Common myeloid progenitor, CD34-positive (primary cell): ENCODE data around the gene TXNDC8.
"Not testable (repeated sequence)": the region's sequence is repeated elsewhere in the genome, so short reads cannot be mapped to it uniquely, and the experiment has no call there.

Experiments
- CTCF ChIA-PET: fragments of 350-600 bp; sonication (Branson Sonifier 250); formaldehyde crosslinking; loops from one replicate; lab custom pipeline; 2021; ENCODE audit warnings: antibody characterized with exemption; lab: Charles Lee
- POLR2A ChIA-PET: fragments of 350-600 bp; sonication (Branson Sonifier 250); formaldehyde crosslinking; loops from one replicate; lab custom pipeline; 2021; ENCODE audit warnings: antibody characterized with exemption; lab: Charles Lee
- DNase-seq, 3 donors: peaks; one replicate each; pipeline versions ENCODE4 v3.0.0 to v3.0.0-alpha.2; 2013
- H3K27ac ChIP-seq, 2 experiments: 1 replicate in 1 of 2; 2 replicates in 1 of 2; pipeline ENCODE4 v1.7.0; 2013; ENCODE audit warnings: inconsistent platforms in 2 of 2, low read length in 2 of 2, mild to moderate bottlenecking in 2 of 2, low read depth in 1 of 2, moderate library complexity in 1 of 2; ENCODE audit not compliant: severe bottlenecking in 2 of 2, insufficient read depth in 1 of 2, poor library complexity in 1 of 2
- H3K27me3 ChIP-seq, 5 experiments: replicated peaks in 2 of 5; 1 replicate in 3 of 5; 2 replicates in 2 of 5; pipeline versions ENCODE4 v1.6.1 to v1.7.0; 2013; ENCODE audit warnings: low read length in 4 of 5, mild to moderate bottlenecking in 2 of 5, moderate library complexity in 2 of 5, inconsistent platforms in 1 of 5; ENCODE audit not compliant: insufficient read depth in 5 of 5, control insufficient read depth in 4 of 5
- H3K36me3 ChIP-seq, 4 experiments: 1 replicate in 2 of 4; 2 replicates in 2 of 4; pipeline versions ENCODE4 v1.6.1 to v1.7.0; 2013; ENCODE audit warnings: low read length in 3 of 4, control low read depth in 1 of 4, mild to moderate bottlenecking in 1 of 4; ENCODE audit not compliant: control insufficient read depth in 4 of 4, insufficient read depth in 4 of 4
- H3K4me1 ChIP-seq, 4 experiments: 1 replicate in 3 of 4; 2 replicates in 1 of 4; pipeline versions ENCODE4 v1.6.1 to v1.7.1; 2013; ENCODE audit warnings: low read length in 3 of 4, mild to moderate bottlenecking in 3 of 4, control low read depth in 1 of 4, inconsistent platforms in 1 of 4, moderate library complexity in 1 of 4; ENCODE audit not compliant: control insufficient read depth in 4 of 4, insufficient read depth in 4 of 4; ENCODE audit errors: control extremely low read depth in 1 of 4
- H3K4me3 ChIP-seq, 7 experiments: 1 replicate in 4 of 7; 2 replicates in 3 of 7; pipeline versions ENCODE4 v1.5.1 to v1.7.0; 2013; ENCODE audit warnings: mild to moderate bottlenecking in 7 of 7, low read length in 6 of 7, moderate library complexity in 6 of 7, inconsistent platforms in 2 of 7, low read depth in 2 of 7, control low read depth in 1 of 7; ENCODE audit not compliant: insufficient read depth in 4 of 7, control insufficient read depth in 1 of 7; ENCODE audit errors: extremely low read depth in 1 of 7
- H3K9me3 ChIP-seq, 5 experiments: 1 replicate in 4 of 5; 2 replicates in 1 of 5; pipeline versions ENCODE4 v1.6.1 to v1.7.1; 2013; ENCODE audit warnings: low read length in 4 of 5, mild to moderate bottlenecking in 2 of 5, inconsistent platforms in 1 of 5, low read depth in 1 of 5, moderate library complexity in 1 of 5; ENCODE audit not compliant: control insufficient read depth in 4 of 5, insufficient read depth in 2 of 5; ENCODE audit errors: control extremely low read depth in 1 of 5
- WGBS: methylation state at CpG from one replicate; pipeline ENCODE4 v1.1.5; 2013; ENCODE audit not compliant: insufficient coverage; 5-methylcytosine and 5-hydroxymethylcytosine counted together

Gene TXNDC8

DNA sequence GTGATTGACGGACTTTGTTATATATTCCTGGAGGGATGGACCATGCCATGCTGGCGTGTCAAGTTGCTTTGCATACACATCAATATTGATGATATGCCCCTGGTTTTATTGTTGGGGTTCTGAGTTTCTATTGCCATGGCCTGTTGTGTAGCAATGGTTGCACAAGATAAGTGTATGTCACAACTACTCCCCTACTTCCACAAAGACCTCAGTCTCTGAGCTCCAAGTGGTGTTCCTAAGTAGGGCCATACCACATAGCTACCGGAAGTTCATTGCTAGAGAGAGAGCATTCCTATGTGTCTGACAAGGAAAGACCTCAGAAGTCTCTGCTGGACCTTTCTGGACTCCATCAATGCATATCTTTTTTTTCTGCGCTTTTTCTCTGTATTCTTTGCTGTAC, 19.8 kb downstream of the TXNDC8 start:
- ChIA-PET POLR2A (no interaction called here), CTCF (no interaction called here)
- no peak for DNase-seq

DNA sequence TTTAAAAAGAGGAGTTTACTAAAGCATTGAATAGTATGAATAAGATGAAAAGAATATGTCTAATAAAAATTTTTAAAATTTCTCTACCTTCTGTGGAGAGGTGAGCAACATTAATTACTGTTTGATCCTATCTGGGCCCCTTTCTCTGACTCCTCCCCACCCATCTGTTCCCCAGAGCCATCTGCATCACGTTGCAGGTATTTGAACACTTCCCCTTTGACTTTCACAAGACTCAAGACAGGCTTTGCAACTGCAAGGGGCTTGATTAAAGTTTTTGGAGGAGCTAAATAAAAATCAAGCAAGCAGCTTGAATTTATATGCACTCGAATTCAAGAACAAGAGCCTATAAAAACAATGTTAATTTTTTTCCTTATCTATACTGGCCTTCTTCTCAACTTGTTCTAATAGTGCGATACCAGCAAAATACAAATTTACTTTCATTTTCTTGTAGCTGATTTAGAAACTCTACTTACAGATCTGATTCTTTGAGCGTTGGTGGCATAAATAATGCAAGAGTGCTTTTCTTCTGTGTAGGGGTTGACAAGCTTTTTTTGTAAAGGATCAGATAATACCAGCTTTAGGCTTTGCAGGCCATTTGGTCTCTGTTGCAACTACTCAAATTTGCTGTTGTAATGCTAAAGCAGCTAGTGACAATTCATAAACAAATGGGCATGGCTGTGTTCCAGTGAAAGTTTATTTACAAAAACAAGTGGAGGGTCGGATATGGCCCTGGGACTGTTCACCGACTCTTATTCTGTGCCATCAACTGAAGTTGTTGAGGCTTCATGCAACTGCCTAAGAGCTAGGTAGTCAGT, 21.2 kb downstream of the TXNDC8 start:
- ChIA-PET POLR2A (no interaction called here), CTCF (no interaction called here)
- H3K4me3 ChIP-seq, result peak overlapping the region in 4 of 7 experiments; percentile 35 to 75 (median 53)
- no peaks in the 10 kb centered on the region for H3K27me3 ChIP-seq
- H3K36me3 ChIP-seq, result no peaks in the 10 kb centered on the region
- peaks cover 5 to 17% (median 6%) of the 10 kb centered on the region in 4 experiments for H3K4me1 ChIP-seq
- H3K27ac ChIP-seq, result no peak overlapping the region
- DNase-seq, result peak; percentile 8 to 88 (median 78)
- 55% methylated on average over 3 of the region's 6 CpGs for WGBS
- peaks cover 0 to 3% (median 0%) of the 10 kb centered on the region in 5 experiments for H3K9me3 ChIP-seq

More for the DNA sequence above, 19.8 kb downstream of the TXNDC8 start:
- H3K36me3 ChIP-seq, result no peaks in the 10 kb centered on the region
- no peaks in the 10 kb centered on the region for H3K9me3 ChIP-seq
- no peaks in the 10 kb centered on the region for H3K27me3 ChIP-seq
- WGBS, result 100% methylated on average over 1 of the region's 4 CpGs
- H3K4me3 ChIP-seq, result no peak overlapping the region
- peaks cover 5 to 20% (median 6%) of the 10 kb centered on the region in 4 experiments for H3K4me1 ChIP-seq
- H3K27ac ChIP-seq, result no peak overlapping the region

DNA sequence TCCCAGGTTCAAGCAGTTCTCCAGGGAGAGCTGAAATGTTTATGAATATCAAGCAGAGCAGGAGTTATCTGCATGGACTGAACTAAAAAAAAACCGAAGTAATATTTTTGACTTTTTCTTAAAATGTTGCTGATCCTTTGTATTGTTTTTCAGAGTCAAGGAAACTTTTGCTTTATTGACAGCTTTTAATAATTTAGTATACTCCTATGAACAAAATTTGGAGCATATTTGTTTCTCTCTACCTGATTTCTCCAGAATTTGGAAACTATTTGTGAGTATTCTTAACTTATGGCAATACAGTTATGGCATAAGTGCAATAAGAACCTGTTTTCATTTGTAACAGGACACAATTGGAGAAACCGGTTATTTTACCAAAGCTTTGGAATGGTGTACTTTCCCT, 25.7 kb downstream of the TXNDC8 start:
- H3K36me3 ChIP-seq, POLR2A ChIA-PET, H3K27me3 ChIP-seq, H3K9me3 ChIP-seq, CTCF ChIA-PET, H3K4me3 ChIP-seq, H3K27ac ChIP-seq: not testable (repeated sequence)
- WGBS, result no CpG with 5 or more reads among the region's 2 CpGs
- peak in 2 of 3 donors; percentile 4 to 17 for DNase-seq
- peaks cover 3 to 14% (median 7%) of the 10 kb centered on the region in 4 experiments for H3K4me1 ChIP-seq

DNA sequence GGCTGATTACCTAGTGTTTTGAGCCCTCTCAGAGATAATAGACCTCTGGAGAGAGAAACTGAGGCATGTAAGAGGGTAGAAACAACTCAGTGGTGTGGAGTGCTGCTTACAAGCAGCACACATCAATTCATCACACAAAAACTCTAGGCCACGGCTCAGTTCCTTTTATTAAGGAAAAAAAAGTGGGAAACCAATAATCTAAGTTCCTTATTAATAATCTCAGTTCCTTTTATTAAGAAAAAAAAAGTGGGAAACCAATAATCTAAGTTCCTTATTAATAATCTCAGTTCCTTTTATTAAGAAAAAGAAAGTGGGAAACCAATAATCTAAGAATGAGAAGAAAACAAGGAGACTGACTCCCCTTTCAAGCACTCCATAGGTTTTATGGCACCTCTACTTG, 28.0 kb downstream of the TXNDC8 start:
- H3K27me3 ChIP-seq, result no peaks in the 10 kb centered on the region
- no peaks in the 10 kb centered on the region for H3K36me3 ChIP-seq
- WGBS, result no CpG with 5 or more reads among the region's 1 CpG
- H3K27ac ChIP-seq, result no peak overlapping the region
- peaks cover 0 to 3% (median 0%) of the 10 kb centered on the region in 5 experiments for H3K9me3 ChIP-seq
- no peak for DNase-seq
- ChIA-PET POLR2A (no interaction called here), CTCF (no interaction called here)
- H3K4me1 ChIP-seq, result peaks cover 0 to 6% (median 2%) of the 10 kb centered on the region in 4 experiments
- H3K4me3 ChIP-seq, result no peak overlapping the region

DNA sequence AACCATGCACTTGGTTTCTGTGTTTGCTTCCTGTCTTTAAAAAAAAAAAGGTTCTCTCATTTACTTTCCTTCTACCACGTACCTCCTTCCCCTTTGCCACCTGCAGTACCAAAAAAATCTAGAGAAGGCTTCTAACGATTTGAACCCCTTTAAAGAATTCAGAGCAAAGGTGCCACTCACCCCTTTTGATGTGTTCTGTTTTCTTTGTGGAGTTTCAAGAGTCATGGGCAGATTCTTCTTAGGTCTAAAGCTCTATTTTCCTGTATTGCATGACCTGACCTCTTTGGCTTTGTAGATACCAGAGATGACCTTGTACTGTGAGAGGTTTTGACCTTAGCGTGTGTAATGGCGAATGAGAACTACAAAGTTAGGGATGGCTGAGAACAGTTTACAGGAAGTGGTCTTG, 29.0 kb downstream of the TXNDC8 start:
- peaks cover 0 to 6% (median 2%) of the 10 kb centered on the region in 4 experiments for H3K4me1 ChIP-seq
- H3K27me3 ChIP-seq, result no peaks in the 10 kb centered on the region
- ChIA-PET CTCF (no interaction called here), POLR2A (no interaction called here)
- no peak overlapping the region for H3K27ac ChIP-seq
- peaks cover 0 to 3% (median 0%) of the 10 kb centered on the region in 5 experiments for H3K9me3 ChIP-seq
- WGBS, result 10% methylated on average over 2 of the region's 4 CpGs
- H3K36me3 ChIP-seq, result no peaks in the 10 kb centered on the region
- no peak for DNase-seq
- H3K4me3 ChIP-seq, result no peak overlapping the region

DNA sequence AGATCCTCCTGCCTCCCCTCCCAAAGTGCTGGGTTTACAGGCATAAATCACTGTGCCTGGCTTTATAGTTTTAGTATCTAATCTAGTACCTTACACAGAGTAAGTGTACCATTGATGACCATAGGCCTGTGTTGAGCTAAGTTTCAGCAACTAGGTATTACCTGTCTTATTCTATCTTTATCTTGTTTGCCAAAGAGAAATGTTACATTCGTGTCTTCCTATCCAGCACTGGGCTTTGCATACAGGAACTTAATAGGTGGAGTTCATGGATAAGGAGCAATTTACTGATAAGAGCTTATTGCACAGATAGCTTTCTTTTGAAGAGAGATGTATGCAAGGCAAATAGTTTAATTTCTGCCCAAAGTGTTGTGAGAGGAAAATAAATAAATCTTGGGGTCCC, 30.5 kb downstream of the TXNDC8 start:
- Histone ChIP-seq H3K36me3 (no peaks in the 10 kb centered on the region), H3K4me3 (no peak overlapping the region), H3K4me1 (peaks cover 0 to 6% (median 3%) of the 10 kb centered on the region in 4 experiments), H3K9me3 (peaks cover 0 to 3% (median 0%) of the 10 kb centered on the region in 5 experiments), H3K27ac (no peak overlapping the region), H3K27me3 (no peaks in the 10 kb centered on the region)
- ChIA-PET POLR2A (interaction anchor here (0.6 kb wide), 1 partner anchor 51 kb away, joined by 3 read pairs; the partner anchor contains the start of gene TXN), CTCF (no interaction called here)
- DNase-seq, result no peak
- WGBS, result no CpG with 5 or more reads among the region's 1 CpG

DNA sequence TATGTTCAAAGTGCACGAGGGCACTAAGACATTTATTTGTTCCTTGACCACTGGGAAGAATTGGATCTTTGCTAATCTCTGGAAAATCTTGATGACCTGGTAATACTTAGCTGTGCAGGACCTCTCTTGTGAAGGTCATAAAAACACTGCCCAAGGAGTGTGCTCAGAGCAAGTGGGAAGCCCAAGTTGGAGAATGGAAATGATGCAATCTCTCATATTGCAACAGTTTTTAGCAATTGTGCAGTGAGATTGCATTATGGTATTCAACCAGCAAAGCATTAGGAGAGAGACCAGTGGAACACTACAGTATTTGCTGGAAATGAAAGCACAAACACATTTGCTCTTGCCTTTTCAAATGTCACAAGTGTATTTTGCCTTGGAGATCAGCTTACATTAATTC, 34.5 kb downstream of the TXNDC8 start:
- DNase-seq, result no peak
- H3K4me3 ChIP-seq, result no peak overlapping the region
- ChIA-PET POLR2A (interaction anchor here (0.6 kb wide), 1 partner anchor 405 kb away, joined by 6 read pairs; no protein-coding TSS in a partner anchor), CTCF (no interaction called here)
- H3K36me3 ChIP-seq, result no peaks in the 10 kb centered on the region
- H3K9me3 ChIP-seq, result no peaks in the 10 kb centered on the region
- peaks cover 0 to 2% (median 0%) of the 10 kb centered on the region in 4 experiments for H3K4me1 ChIP-seq
- no peak overlapping the region for H3K27ac ChIP-seq
- 90% methylated on average over 1 of the region's 1 CpG for WGBS
- H3K27me3 ChIP-seq, result no peaks in the 10 kb centered on the region
